Jurkat, Clone E6-1 (cell line): Measurements from ENCODE around the gene HGF.

Experiments used
- DNase-seq: peaks from one replicate; pipeline ENCODE4 v3.0.0-alpha.2; 2011; ENCODE audit warnings: low read depth, low spot score
- H3K4me3 ChIP-seq: 2 replicates; pipeline ENCODE4 v1.5.1; 2011; ENCODE audit warnings: mild to moderate bottlenecking, low read length, control low read depth, moderate library complexity

The HGF gene

DNA sequence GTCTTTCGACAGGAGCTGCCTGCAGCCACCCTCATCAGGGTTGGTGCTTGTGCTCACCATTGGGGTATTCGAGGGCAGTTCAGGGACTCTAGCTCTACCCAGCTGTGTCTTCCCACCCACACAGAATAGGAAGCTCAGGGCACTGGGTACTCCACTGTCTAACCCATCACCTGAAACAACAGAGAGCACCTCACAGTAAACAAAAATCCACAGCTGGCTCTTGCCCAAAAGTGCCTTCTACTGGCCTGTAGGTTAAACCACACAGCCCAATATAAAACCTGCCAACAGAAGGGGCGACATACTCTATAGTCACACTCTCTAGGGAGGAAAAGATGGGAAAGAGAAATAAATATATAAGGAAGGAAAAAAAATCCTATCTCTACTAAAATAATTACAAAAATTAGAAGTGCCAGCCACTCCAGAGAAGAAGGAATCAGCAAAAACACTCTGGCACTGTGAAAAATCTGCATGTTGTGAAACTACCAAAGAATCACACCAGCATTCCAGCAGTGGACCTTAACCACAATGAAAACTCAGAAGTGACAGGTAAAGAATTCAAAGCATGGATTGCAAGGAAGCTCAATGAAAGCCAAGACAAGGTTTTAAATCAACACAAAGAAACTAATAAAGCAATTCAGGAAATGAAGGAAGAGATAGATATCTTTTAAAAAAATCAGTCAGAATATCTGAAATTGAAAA is 110.0 kb downstream of the HGF start:
- DNase-seq = no peak
- no peak overlapping the region for H3K4me3 ChIP-seq

DNA sequence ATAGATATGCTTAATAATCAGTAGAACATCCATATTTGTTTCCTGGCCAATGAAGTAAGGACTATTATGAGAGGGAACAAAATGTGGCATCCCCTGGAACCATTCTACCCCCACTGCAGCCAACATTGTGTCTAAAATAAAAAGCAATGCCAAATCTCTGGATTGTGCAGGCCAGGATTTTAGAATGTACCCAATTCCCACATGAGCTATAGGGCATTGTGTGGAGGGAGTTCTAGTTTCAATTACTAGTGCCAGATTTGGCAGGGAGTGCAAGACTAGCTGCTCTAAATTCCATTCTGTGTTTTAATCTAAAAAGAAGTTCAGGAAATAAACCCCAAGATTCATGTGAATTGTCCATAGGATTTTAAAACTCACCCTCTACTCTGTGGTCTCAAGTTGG is 112.3 kb downstream of the HGF start:
- H3K4me3 ChIP-seq = no peak overlapping the region
- no peak for DNase-seq

DNA sequence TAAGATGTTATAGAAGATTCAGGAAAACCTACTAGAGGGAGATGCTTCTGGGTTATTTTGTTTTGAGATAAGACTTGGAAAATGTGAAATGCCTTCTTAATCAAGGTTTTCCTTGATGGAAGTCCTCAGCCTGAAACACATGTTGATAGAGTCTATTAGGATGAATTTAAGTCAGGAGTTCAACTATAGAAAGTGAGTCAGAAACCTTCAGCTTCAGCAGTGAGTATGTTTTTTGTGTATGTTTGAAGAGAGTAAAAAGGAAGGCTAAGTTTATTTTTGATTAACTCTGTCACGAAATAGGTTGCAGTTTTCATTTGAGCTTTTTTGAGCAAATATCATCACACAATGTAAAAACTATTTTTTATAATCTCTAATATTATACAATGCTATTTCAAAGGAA is 114.6 kb downstream of the HGF start:
- DNase-seq = no peak
- no peak overlapping the region for H3K4me3 ChIP-seq

DNA sequence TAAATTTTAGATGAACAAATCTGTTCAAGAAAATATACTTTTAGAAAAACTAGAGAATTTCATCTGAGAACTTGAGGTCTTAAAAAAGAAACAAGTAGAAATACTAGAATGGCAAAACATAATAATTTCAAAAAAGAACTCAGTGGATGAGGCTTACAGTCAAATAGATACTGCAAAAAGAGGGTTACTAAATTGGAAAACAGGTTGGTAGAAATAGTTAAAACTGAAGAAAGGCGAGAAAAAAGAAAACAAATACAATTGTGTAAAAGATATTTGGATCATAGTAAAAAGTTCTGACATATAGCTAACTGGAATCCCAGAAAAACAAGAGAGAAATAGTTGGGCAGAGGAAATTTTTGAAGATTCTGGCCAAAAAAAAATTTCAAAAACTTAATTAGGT is 117.6 kb downstream of the HGF start:
- DNase-seq = no peak

More for the DNA sequence above, 117.6 kb downstream of the HGF start:
- no peak overlapping the region for H3K4me3 ChIP-seq
